ENCODE measurements around the gene ABLIM3.

The ABLIM3 gene

DNA sequence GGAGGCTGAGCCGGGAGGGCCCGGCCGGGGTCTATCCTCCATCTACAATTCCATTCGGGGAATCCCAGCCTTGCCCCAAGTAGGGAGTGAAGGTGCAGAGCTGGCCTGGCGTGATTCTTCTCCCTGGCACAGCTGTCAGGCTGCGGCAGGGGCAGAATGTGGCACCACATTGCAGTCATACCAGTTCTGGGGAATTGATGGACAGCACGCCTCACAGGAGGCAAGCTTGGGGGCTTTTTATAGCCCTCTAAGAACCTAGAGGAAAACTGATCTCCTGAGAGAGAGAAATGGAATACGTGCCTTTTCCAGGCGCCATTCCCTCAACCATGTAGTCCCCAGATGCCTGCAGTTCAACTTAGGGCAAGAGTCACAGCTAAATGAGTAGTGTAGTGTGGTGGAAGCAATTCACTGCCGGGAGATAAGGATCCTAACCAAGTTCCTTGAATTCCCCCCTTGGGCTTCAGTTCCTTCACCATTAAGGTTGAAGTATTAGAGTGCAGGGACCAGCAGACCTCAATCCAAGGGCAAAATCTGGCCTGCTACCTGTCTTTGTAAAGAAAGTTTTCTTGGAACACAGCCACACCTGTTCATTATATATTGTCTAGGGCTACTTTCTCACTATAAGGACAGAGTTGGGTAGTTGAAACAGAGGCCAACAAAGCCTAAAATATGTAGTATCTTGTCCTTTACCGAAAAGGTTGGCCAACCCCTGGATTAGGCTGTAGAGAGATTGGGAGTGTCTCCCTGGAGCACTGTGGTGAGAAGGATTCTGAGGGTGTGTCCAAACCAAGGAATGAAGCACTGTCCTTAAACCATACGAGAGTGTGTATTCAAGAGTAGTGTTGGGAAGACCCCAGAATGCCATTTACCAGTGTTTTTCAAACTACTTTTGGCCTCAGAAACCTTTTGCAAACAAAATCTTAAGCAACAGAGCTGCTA lies 141.0 kb downstream of the ABLIM3 start:
- no peak for DNase-seq (ENCODE audit: low spot score)

DNA sequence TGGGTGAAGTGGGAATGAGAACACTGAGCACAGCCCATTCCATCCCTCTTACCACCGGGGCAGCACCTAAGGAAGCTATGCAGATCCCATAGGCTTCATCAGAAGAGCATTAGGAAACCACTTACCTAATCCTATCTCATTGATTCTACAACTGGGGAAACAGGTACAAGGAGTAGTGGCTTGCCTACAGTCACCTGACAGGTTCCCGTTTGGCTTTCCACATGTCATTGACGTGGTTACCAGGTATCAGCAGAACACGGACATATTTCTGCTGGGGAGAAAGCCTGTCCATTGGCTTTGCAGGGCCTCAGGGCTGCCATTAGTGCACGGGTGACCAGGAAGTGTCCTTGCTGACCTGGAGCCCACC lies 141.7 kb downstream of the ABLIM3 start:
- DNase-seq (ENCODE audit: low spot score): no peak

DNA sequence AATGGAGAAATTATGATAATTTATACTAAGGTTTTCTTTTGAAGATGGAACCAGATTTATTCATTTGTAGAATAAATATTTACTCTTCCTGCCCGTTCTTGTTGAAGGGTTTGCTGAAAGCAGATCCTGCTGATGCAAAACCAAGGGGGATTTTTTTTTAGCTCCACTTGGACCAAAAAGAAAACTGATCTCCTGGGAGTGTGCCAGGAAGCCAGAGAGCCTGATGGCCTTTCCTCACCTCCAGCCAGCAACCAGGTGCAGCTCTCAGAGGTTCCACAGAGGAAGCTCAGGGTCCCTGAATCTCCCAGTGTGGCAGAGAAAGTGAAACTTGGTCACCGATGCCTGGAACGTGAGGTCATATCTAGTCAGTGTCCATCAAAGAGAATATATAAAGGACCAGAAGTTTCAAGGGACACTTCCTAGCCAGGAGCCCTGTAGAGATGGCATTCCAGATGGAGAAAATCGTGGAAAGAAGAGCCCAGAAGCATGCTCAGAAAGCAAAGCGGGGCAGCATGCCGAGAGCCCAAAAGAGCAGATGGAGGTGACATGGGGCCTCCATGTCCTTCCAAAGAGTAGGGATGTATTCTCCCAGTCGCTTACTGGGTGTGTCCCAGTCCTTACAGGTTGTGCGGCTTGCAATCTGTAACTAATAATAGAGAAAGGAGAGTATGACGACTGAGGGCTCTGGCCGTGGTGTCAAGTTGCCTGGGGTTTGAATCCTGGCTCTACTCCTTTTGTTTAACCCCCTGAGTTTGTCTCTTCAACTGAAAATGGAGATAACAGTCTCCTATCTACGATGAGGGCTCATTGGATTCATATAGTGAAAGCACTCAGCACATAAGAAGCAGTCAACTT lies 142.6 kb downstream of the ABLIM3 start:
- no peak for DNase-seq (ENCODE audit: low spot score)

GRCh38 chr5:149284501-149284900 lies 143.2 kb downstream of the ABLIM3 start:
- no peak for DNase-seq (ENCODE audit: low spot score)

- no peak for DNase-seq (ENCODE audit: low spot score)
These were observed 143.9 kb downstream of the ABLIM3 start for GRCh38 chr5:149285153-149285552.

GRCh38 chr5:149288436-149288835 lies 147.1 kb downstream of the ABLIM3 start:
- no peak for DNase-seq (ENCODE audit: low spot score)

GRCh38 chr5:149289301-149289700 lies 148.0 kb downstream of the ABLIM3 start:
- no peak for DNase-seq (ENCODE audit: low spot score)

DNA sequence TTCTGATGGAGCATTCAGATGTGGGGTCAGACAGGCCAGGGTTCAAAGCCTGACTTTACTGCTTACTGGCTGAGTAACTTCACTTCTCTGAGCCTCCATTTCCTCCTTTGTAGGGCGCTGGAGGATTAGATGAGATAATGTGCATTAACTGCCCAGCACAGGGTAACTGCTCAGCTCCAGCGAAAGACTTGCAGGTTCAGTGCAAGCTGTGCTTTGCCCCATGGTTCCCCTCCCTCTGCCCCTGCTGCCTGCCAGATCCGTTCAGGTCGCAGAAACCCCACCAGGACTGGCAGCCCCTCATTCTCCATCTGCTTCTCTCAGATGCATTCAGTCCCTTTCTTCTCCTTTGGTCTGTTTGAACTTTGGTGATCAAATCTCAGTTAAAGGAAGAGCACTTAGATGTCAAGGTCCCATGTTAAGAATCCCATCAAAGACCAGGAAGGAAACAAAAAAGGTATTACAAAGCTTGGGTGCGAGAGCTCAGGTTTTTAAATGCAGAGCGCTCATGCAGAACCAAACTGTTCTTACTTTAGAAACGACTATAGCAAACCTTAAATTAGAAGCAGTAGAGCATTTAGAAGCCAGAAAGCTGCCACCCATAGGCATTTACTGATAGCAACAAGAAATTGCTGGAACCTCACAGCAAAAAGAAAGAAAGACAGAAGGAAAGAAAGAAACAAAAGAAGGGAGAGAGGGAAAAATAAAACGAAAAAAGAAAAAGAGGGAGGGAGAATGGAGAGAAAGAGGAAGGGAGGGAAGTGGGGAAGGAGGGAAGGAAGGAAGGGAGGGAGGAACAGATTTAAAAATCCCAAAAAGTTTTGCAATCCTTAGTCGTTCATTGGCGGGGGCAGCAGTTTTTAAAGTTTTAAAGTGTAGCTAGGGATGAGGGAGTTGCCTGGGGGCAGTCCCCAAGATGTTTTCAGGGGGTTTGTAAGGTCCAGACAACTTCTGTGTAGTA lies 153.9 kb downstream of the ABLIM3 start:
- DNase-seq (ENCODE audit: low spot score): no peak

GRCh38 chr5:149297340-149298025 lies 156.2 kb downstream of the ABLIM3 start:
- DNase-seq (ENCODE audit: low spot score): no peak

GRCh38 chr5:149298163-149298562 lies 156.9 kb downstream of the ABLIM3 start:
- no peak for DNase-seq (ENCODE audit: low spot score)

- no peak for DNase-seq (ENCODE audit: low spot score)
These were observed 157.6 kb downstream of the ABLIM3 start for GRCh38 chr5:149298842-149299404.

- DNase-seq (ENCODE audit: low spot score): no peak
These were observed 158.3 kb downstream of the ABLIM3 start for GRCh38 chr5:149299451-149300054.

- no peak for DNase-seq (ENCODE audit: low spot score)
These were observed 159.1 kb downstream of the ABLIM3 start for GRCh38 chr5:149300441-149300840.

GRCh38 chr5:149301049-149301743 lies 159.9 kb downstream of the ABLIM3 start:
- DNase-seq (ENCODE audit: low spot score): no peak

GRCh38 chr5:149301744-149302380 lies 160.6 kb downstream of the ABLIM3 start:
- no peak for DNase-seq (ENCODE audit: low spot score)

DNA sequence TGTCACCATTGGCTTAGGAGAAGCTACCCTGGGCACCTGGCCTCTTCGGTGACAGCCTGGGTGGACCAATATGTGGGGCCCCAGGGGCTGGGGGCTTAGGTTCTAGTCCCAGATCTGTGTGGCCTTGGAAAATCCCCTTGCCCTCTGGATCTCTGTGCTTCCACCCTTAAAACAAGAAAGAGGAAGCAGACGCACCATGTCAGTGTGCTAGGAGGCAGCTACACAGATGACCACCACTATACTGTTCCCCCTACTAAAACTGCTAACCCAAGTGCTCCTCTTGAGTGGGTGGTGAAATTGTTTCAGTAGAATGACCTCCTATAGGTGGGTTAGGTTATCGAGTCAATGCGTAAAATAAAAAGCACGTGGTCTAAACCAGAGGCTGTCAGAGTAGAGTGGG lies 161.3 kb downstream of the ABLIM3 start:
- DNase-seq (ENCODE audit: low spot score): no peak

GRCh38 chr5:149303210-149303609 lies 161.9 kb downstream of the ABLIM3 start:
- DNase-seq (ENCODE audit: low spot score): no peak

- no peak for DNase-seq (ENCODE audit: low spot score)
These were observed 163.1 kb downstream of the ABLIM3 start for GRCh38 chr5:149304195-149305078.
